WTC11 (cell line): Measurements from ENCODE around the gene MED8. TPM values are rescaled to one million over a fixed set of nuclear protein-coding genes. Genes with fewer than 3 reads are reported as not detected.

Experiments used
- ATAC-seq: fragments of 200-7000 bp; cut with Tn5 transposase; 2 replicates; pipeline ENCODE4 v1.10.0; 2021; ENCODE audit warnings: mild to moderate bottlenecking, moderate library complexity
- CTCF ChIA-PET: fragments of 300-600 bp; sonication (Branson Sonifier 250); formaldehyde crosslinking; loops from one replicate; lab custom pipeline; 2021; ENCODE audit warnings: antibody characterized with exemption; lab: Charles Lee
- POLR2A ChIA-PET: fragments of 350-600 bp; sonication (Branson Sonifier 250); formaldehyde crosslinking; loops from one replicate; lab custom pipeline; 2021; ENCODE audit warnings: antibody characterized with exemption; lab: Charles Lee
- DNase-seq: peaks from one replicate; pipeline ENCODE4 v3.0.0; 2021; ENCODE audit warnings: low spot score
- H3K27ac Mint-ChIP-seq: 2 replicates; pipeline ENCODE4 v1.8.0; 2021; ENCODE audit warnings: mixed read lengths
- H3K27me3 Mint-ChIP-seq: 2 replicates; pipeline ENCODE4 v1.8.0; 2021; ENCODE audit warnings: low read depth, mild to moderate bottlenecking, moderate library complexity, mixed read lengths
- H3K36me3 Mint-ChIP-seq: 2 replicates; pipeline ENCODE4 v1.8.0; 2021; ENCODE audit warnings: mixed read lengths
- H3K4me1 Mint-ChIP-seq: 2 replicates; pipeline ENCODE4 v1.8.0; 2022; ENCODE audit warnings: mixed read lengths
- H3K4me3 Mint-ChIP-seq: 2 replicates; pipeline ENCODE4 v1.8.0; 2021; ENCODE audit warnings: mild to moderate bottlenecking, moderate library complexity, mixed read lengths
- H3K9me3 Mint-ChIP-seq: 2 replicates; pipeline ENCODE4 v1.8.0; 2021; ENCODE audit warnings: mixed read lengths
- ARID4B ChIP-seq: sonication (generic); formaldehyde crosslinking; IDR thresholded peaks from 2 replicates; pipeline ENCODE4 v1.8.0; 2023; ENCODE audit warnings: missing genetic modification reagents, mild to moderate bottlenecking, borderline replicate concordance
- ELF4 ChIP-seq: sonication (generic); formaldehyde crosslinking; IDR thresholded peaks from 2 replicates; pipeline ENCODE4 v1.8.1; 2022; ENCODE audit warnings: low read depth, mild to moderate bottlenecking, moderate library complexity, missing genetic modification reagents
- EMX1 ChIP-seq: fragments of 250-450 bp; sonication (Bioruptor Pico); IDR thresholded peaks from 2 replicates; pipeline ENCODE4 v1.8.0; 2021; ENCODE audit warnings: mild to moderate bottlenecking
- ETV6 ChIP-seq: sonication (generic); formaldehyde crosslinking; IDR thresholded peaks from 2 replicates; pipeline ENCODE4 v1.8.1; 2022; ENCODE audit warnings: mild to moderate bottlenecking, missing genetic modification reagents
- FOXJ3 ChIP-seq: sonication (generic); formaldehyde crosslinking; IDR thresholded peaks from 2 replicates; pipeline ENCODE4 v1.9.0; 2021; ENCODE audit warnings: missing genetic modification reagents, mild to moderate bottlenecking, borderline replicate concordance
- GABPB1 ChIP-seq: sonication (generic); formaldehyde crosslinking; IDR thresholded peaks from 2 replicates; pipeline ENCODE4 v1.8.1; 2023; ENCODE audit warnings: mild to moderate bottlenecking, missing genetic modification reagents
- IRF2 ChIP-seq: sonication (generic); formaldehyde crosslinking; IDR thresholded peaks from 2 replicates; pipeline ENCODE4 v1.8.0; 2022; ENCODE audit warnings: low read depth, missing genetic modification reagents, borderline replicate concordance
- MAX ChIP-seq: sonication (generic); formaldehyde crosslinking; IDR thresholded peaks from 2 replicates; pipeline ENCODE4 v1.8.0; 2022; ENCODE audit warnings: mild to moderate bottlenecking, missing genetic modification reagents
- MYBL2 ChIP-seq: sonication (generic); formaldehyde crosslinking; IDR thresholded peaks from 2 replicates; pipeline ENCODE4 v1.8.1; 2023; ENCODE audit warnings: mild to moderate bottlenecking, moderate library complexity, missing genetic modification reagents
- NFATC4 ChIP-seq: fragments of 250-450 bp; sonication (Bioruptor Pico); IDR thresholded peaks from 2 replicates; pipeline ENCODE4 v1.9.0; 2021; ENCODE audit warnings: mild to moderate bottlenecking
- OVOL2 ChIP-seq: fragments of 250-450 bp; sonication (Bioruptor Pico); IDR thresholded peaks from 2 replicates; pipeline ENCODE4 v1.9.0; 2021; ENCODE audit warnings: mild to moderate bottlenecking, borderline replicate concordance
- PRDM15 ChIP-seq: sonication (generic); formaldehyde crosslinking; IDR thresholded peaks from 2 replicates; pipeline ENCODE4 v1.8.0; 2022; ENCODE audit warnings: missing genetic modification reagents
- RORB ChIP-seq: fragments of 250-450 bp; sonication (Bioruptor Pico); IDR thresholded peaks from 2 replicates; pipeline ENCODE4 v1.9.0; 2021; ENCODE audit warnings: mild to moderate bottlenecking
- SP1 ChIP-seq: sonication (generic); formaldehyde crosslinking; conservative IDR thresholded peaks from 2 replicates; pipeline ENCODE4 v1.8.1; 2022; ENCODE audit warnings: missing genetic modification reagents
- ZNF121 ChIP-seq: sonication (generic); formaldehyde crosslinking; IDR thresholded peaks from 2 replicates; pipeline ENCODE4 v1.8.0; 2023; ENCODE audit warnings: missing genetic modification reagents
- total RNA-seq: library from RNA; stranded (reverse); gene quantifications from 3 replicates; pipeline ENCODE4 v1.2.3, GENCODE V29; 2021

MED8 gene
- total RNA-seq, 1 experiment from 2014 or later, result 17.7 TPM

- TF ChIP-seq ARID4B (CRISPR knock-in tag), result no peak
Observed at GRCh38 chr1:43339584-43340232, 49.9 kb downstream of the MED8 start (continued).

GRCh38 chr1:43338001-43338400 is 51.6 kb downstream of the MED8 start:
- H3K27me3 Mint-ChIP-seq, result peaks cover 13% of the 10 kb centered on the region
- no peak for TF ChIP-seq RORB
- TF ChIP-seq IRF2 (CRISPR knock-in tag), result no peak
- TF ChIP-seq EMX1 (CRISPR knock-in tag), result no peak
- no peak for TF ChIP-seq SP1 (CRISPR knock-in tag)
- no peak for TF ChIP-seq ELF4 (CRISPR knock-in tag)
- no peak for TF ChIP-seq MYBL2 (CRISPR knock-in tag)
- TF ChIP-seq, all 79 proteins: peak for 0
- Mint-ChIP-seq H3K9me3 (no peaks in the 10 kb centered on the region), H3K27ac (no peak overlapping the region), H3K36me3 (no peaks in the 10 kb centered on the region), H3K4me1 (no peaks in the 10 kb centered on the region), H3K4me3 (no peak overlapping the region)
- CTCF ChIA-PET, result no interaction called here
- POLR2A ChIA-PET, result no interaction called here
- DNase-seq (no peak), ATAC-seq (no peak)

GRCh38 chr1:43337588-43337987 is 52.0 kb downstream of the MED8 start, which contains the start of gene MPL:
Gene MPL, plus strand, starts transcription at chr1:43337818. Its CDS starts 31 bp downstream, at chr1:43337849.
- H3K27me3 Mint-ChIP-seq, result peaks cover 13% of the 10 kb centered on the region
- ATAC-seq (no peak), DNase-seq (no peak)
- TF ChIP-seq OVOL2 (CRISPR knock-in tag) (no peak), NFATC4 (no peak), ARID4B (CRISPR knock-in tag) (no peak), IRF2 (CRISPR knock-in tag) (no peak), FOXJ3 (CRISPR knock-in tag) (no peak), PRDM15 (CRISPR knock-in tag) (no peak), MAX (no peak), ETV6 (CRISPR knock-in tag) (no peak), GABPB1 (CRISPR knock-in tag) (no peak), ZNF121 (CRISPR knock-in tag) (no peak)
- POLR2A ChIA-PET, result no interaction called here
- no peaks in the 10 kb centered on the region for H3K9me3 Mint-ChIP-seq
- no peak within 1 kb of the TSS for H3K4me3 Mint-ChIP-seq
- CTCF ChIA-PET, result no interaction called here
- H3K36me3 Mint-ChIP-seq, result no peaks in the 10 kb centered on the region
- no peaks in the 10 kb centered on the region for H3K4me1 Mint-ChIP-seq
- no peak within 1 kb of the TSS for H3K27ac Mint-ChIP-seq
